Type B pancreatic cell (in vitro differentiated cells): Measurements from ENCODE around the gene HOXA7. TPM values are rescaled to one million over a fixed set of nuclear protein-coding genes. Genes with fewer than 3 reads are reported as not detected.

Source experiments
- DNase-seq: peaks from one replicate; pipeline ENCODE4 v3.0.0; 2021; ENCODE audit warnings: mixed read lengths; ENCODE audit not compliant: unreplicated experiment; ENCODE audit errors: extremely low spot score
- H3K27ac Mint-ChIP-seq: 2 replicates; pipeline ENCODE4 v1.8.0; 2021; ENCODE audit warnings: mild to moderate bottlenecking, mixed read lengths
- H3K27me3 Mint-ChIP-seq: 2 replicates; pipeline ENCODE4 v1.8.0; 2021; ENCODE audit warnings: mixed read lengths
- H3K36me3 Mint-ChIP-seq: 2 replicates; pipeline ENCODE4 v1.8.0; 2021; ENCODE audit warnings: mixed read lengths
- H3K4me1 Mint-ChIP-seq: one replicate; pipeline ENCODE4 v1.8.0; 2021; ENCODE audit warnings: mixed read lengths; ENCODE audit not compliant: unreplicated experiment
- H3K4me3 Mint-ChIP-seq: 2 replicates; pipeline ENCODE4 v1.8.0; 2021; ENCODE audit warnings: mild to moderate bottlenecking, mixed read lengths
- H3K9me3 Mint-ChIP-seq: 2 replicates; pipeline ENCODE4 v1.8.0; 2021; ENCODE audit warnings: mixed read lengths
- CTCF ChIP-seq: fragments of 200-600 bp; sonication (generic); conservative IDR thresholded peaks from 2 replicates; pipeline ENCODE4 v1.5.0; 2021; ENCODE audit warnings: antibody characterized with exemption, mild to moderate bottlenecking
- total RNA-seq: library from RNA; stranded (reverse); gene quantifications from 2 replicates; pipeline ENCODE4 v1.2.1, GENCODE V29; 2021; ENCODE audit warnings: low replicate concordance

Gene HOXA7
- total RNA-seq, 1 donor from 2014 or later, result 6.2 TPM

GRCh38 chr7:27184337-27185012, 28.0 kb upstream of the HOXA7 start:
- no peaks in the 10 kb centered on the region for H3K9me3 Mint-ChIP-seq
- peak; percentile 68 for DNase-seq
- H3K4me1 Mint-ChIP-seq, result peaks cover 19% of the 10 kb centered on the region
- peak overlapping the region; percentile 51 for H3K27ac Mint-ChIP-seq
- no peak for TF ChIP-seq CTCF
- peak overlapping the region; percentile 81 for H3K4me3 Mint-ChIP-seq
- peaks cover 99% of the 10 kb centered on the region for H3K27me3 Mint-ChIP-seq
- no peaks in the 10 kb centered on the region for H3K36me3 Mint-ChIP-seq

GRCh38 chr7:27183682-27184336, 27.3 kb upstream of the HOXA7 start:
- Mint-ChIP-seq H3K27me3 (peaks cover 99% of the 10 kb centered on the region), H3K36me3 (no peaks in the 10 kb centered on the region), H3K4me1 (peaks cover 21% of the 10 kb centered on the region), H3K4me3 (peak overlapping the region; percentile 77), H3K9me3 (no peaks in the 10 kb centered on the region), H3K27ac (peak overlapping the region; percentile 41)
- TF ChIP-seq CTCF, result no peak
- DNase-seq, result peak; percentile 58

DNA sequence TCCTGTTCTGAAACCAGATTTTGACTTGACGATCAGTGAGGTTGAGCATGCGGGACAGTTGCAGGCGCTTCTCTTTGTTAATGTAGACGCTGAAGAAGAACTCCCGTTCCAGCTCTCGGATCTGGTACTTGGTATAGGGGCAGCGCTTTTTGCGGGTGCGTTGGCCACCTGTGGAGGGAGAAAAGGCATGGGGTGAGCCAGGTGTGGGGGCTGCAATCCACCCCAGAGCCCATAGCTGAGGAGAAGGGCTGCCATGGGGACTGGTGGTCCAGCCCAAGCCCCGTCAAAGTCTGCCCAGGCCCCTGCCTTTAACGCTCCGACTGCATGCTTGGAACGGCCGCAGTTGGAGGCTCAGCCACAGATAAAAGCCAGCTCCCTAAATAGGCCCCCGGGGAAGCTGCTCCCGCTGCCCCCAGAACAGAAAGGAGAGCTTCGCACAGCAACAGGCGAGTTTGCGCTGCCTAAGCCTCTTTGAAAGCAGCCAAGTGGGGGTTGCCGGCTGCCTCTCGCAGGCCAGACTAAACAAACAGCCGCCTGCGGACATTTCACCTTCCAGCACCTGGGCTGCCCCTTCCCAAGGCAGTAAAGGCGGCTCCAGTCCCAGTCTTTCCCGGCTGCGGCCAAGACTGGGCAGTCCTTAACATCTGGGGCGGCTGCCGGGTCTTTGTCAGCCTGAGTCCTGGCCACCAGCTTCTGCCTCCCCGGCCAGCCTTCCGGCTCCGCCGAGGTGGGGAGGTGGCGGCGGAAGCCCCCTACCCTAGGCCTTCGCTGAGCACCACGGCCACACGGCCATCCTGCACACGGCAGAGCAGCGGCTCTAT, 26.6 kb upstream of the HOXA7 start:
- H3K4me3 Mint-ChIP-seq, result peak overlapping the region; percentile 77
- H3K27ac Mint-ChIP-seq, result peak overlapping the region; percentile 29
- H3K4me1 Mint-ChIP-seq, result peaks cover 14% of the 10 kb centered on the region
- H3K27me3 Mint-ChIP-seq, result peaks cover 99% of the 10 kb centered on the region
- no peaks in the 10 kb centered on the region for H3K9me3 Mint-ChIP-seq
- no peak for TF ChIP-seq CTCF
- H3K36me3 Mint-ChIP-seq, result no peaks in the 10 kb centered on the region
- peak; percentile 64 for DNase-seq

DNA sequence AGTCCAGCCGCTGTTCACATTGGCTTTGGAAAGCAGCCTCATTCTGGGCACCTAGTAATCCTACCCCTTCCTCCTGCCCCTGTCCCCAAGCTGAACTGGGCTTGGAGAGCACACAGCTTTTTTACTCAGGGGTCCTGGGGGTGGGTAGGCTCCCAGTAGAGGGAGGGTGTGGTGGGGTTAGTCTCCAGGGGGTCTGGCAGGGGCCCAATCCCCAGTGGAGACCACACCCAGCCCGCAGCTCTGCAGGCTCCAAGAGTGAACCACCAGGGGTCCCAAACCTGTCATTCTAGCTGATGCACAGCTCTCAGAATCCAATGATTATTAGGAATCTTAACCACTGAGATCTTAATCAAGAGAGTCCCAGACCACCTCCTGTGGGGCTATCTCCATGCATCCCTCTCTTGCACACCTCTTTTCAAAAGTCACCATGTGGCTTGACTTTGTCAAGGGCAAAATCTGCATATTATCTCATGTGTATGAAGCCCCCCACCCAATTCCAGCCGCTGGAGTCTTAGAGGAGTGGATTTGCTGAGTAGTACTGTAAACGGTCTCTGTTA, 25.9 kb upstream of the HOXA7 start:
- H3K27ac Mint-ChIP-seq, result peak overlapping the region; percentile 29
- DNase-seq, result peak; percentile 45
- H3K9me3 Mint-ChIP-seq, result no peaks in the 10 kb centered on the region
- no peaks in the 10 kb centered on the region for H3K36me3 Mint-ChIP-seq
- peak overlapping the region; percentile 68 for H3K4me3 Mint-ChIP-seq
- no peak for TF ChIP-seq CTCF
- H3K27me3 Mint-ChIP-seq, result peaks cover 99% of the 10 kb centered on the region
- peaks cover 14% of the 10 kb centered on the region for H3K4me1 Mint-ChIP-seq

DNA sequence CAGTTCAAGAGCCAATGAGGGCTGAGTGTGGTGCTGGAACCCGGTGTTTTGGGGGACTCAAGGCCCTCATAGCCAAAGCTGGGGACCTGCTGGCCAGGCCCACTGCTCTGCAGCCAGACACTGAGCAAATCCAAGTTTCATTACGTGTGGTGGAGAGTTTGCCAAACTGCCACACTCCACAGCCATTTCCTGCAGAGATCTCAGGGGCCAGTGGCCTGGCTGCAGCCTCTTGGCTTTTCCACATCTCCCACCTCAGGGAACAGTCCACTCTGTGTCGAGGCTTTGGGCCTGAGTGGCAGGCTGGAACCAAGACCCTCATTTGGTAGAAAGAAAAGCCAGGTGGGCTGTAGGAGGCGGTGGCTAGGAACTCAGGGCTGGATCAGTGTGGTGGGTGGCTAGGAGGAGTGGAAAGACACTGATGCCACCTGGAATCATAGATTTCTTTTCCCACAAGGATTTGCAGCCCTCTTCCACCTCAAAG, 25.4 kb upstream of the HOXA7 start:
- TF ChIP-seq CTCF, result no peak
- Mint-ChIP-seq H3K4me3 (no peak overlapping the region), H3K9me3 (no peaks in the 10 kb centered on the region), H3K36me3 (no peaks in the 10 kb centered on the region), H3K27ac (no peak overlapping the region), H3K27me3 (peaks cover 99% of the 10 kb centered on the region), H3K4me1 (peaks cover 14% of the 10 kb centered on the region)
- peak; percentile 34 for DNase-seq
